ENCODE measurements around the gene STARD10. TPM values are rescaled to one million over a fixed set of nuclear protein-coding genes. Genes with fewer than 3 reads are reported as not detected.

The STARD10 gene
- total RNA-seq, 1 donor from 2014 or later = 94.8 TPM

DNA sequence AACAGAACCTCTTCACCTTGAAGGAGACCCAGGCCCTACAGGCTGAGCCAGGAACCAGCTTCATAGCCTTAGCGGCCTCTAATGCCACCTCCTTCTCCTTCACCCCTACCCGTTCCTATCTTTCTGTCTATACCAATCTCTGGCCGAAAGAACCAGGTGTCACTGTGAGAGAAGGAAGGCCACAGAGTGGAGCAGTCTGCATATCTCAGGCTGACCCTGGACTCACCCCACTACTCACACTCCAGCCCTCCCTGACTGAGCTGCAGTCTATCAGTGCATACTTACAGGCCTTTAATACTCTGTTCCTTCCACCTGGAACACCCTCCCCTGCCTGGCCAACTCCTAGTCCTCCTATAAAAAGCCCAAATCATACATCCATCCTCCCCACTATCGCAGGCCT, 74.3 kb downstream of the STARD10 start:
- H3K4me3 ChIP-seq (ENCODE audit: low read depth, low read length) = no peak overlapping the region

DNA sequence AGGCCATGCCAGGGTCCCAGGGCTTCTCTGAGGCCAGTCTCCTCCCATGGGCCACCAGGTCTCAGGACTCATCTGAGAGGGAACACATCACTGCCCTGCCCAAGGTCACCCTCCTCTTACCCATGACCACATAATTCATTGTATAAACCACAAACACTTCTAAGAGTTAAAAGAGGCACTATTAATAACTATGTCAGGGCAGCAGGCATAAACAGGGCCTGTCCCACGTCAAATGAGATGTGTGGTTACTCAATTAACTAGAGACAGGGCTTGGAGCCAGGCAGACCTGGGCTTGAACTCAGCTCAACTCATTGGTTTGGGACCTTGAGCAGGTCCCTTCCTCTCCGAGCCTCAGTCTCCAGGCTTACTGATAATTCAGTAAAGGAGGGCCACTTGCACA, 74.7 kb downstream of the STARD10 start:
- TF ChIP-seq, protein P1, sequence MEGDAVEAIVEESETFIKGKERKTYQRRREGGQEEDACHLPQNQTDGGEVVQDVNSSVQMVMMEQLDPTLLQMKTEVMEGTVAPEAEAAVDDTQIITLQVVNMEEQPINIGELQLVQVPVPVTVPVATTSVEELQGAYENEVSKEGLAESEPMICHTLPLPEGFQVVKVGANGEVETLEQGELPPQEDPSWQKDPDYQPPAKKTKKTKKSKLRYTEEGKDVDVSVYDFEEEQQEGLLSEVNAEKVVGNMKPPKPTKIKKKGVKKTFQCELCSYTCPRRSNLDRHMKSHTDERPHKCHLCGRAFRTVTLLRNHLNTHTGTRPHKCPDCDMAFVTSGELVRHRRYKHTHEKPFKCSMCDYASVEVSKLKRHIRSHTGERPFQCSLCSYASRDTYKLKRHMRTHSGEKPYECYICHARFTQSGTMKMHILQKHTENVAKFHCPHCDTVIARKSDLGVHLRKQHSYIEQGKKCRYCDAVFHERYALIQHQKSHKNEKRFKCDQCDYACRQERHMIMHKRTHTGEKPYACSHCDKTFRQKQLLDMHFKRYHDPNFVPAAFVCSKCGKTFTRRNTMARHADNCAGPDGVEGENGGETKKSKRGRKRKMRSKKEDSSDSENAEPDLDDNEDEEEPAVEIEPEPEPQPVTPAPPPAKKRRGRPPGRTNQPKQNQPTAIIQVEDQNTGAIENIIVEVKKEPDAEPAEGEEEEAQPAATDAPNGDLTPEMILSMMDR (IDR thresholded peaks at IDR 0.05; ENCODE audit: insufficient read depth, low read length, poor library complexity, severe bottlenecking) = no peak
- H3K4me3 ChIP-seq (ENCODE audit: low read depth, low read length) = no peak overlapping the region
- H3K36me3 ChIP-seq (ENCODE audit: control insufficient read depth, insufficient read depth, low read length) = peaks cover 1% of the 10 kb centered on the region
- DNase-seq (ENCODE audit: low read depth) = no peak
- no peaks in the 10 kb centered on the region for H3K27me3 ChIP-seq (ENCODE audit: control insufficient read depth, insufficient read depth, low read length)

More for the DNA sequence above, 74.3 kb downstream of the STARD10 start:
- Histone ChIP-seq H3K36me3 (ENCODE audit: control insufficient read depth, insufficient read depth, low read length) (peaks cover 1% of the 10 kb centered on the region), H3K27me3 (ENCODE audit: control insufficient read depth, insufficient read depth, low read length) (no peaks in the 10 kb centered on the region)
- TF ChIP-seq, protein P1 (IDR thresholded peaks at IDR 0.05; ENCODE audit: insufficient read depth, low read length, poor library complexity, severe bottlenecking) = no peak
- DNase-seq (ENCODE audit: low read depth) = no peak

DNA sequence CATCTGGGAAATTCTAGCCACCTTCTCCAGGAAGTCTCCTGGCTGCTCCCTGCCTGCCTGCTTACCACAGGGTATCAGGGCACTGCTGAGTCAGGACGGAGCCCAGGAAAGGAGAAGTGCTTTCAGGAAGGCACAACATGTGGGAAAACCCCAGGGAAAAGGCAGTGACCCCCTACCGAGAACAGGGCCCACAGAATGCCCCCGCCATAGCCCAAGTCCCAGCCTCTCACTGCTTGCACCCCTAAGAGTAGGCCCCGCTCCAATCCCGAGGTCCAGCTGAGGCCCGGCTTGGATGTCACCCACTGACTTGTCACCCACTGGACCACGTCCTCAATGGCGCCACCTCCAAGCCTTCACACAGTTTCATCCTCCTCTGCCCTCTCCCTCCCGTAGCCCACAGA, 75.7 kb downstream of the STARD10 start:
- Histone ChIP-seq H3K4me3 (ENCODE audit: low read depth, low read length) (no peak overlapping the region), H3K36me3 (ENCODE audit: control insufficient read depth, insufficient read depth, low read length) (peaks cover 1% of the 10 kb centered on the region), H3K27me3 (ENCODE audit: control insufficient read depth, insufficient read depth, low read length) (no peaks in the 10 kb centered on the region)
- DNase-seq (ENCODE audit: low read depth) = no peak
- TF ChIP-seq, protein P1 (IDR thresholded peaks at IDR 0.05; ENCODE audit: insufficient read depth, low read length, poor library complexity, severe bottlenecking) = no peak

DNA sequence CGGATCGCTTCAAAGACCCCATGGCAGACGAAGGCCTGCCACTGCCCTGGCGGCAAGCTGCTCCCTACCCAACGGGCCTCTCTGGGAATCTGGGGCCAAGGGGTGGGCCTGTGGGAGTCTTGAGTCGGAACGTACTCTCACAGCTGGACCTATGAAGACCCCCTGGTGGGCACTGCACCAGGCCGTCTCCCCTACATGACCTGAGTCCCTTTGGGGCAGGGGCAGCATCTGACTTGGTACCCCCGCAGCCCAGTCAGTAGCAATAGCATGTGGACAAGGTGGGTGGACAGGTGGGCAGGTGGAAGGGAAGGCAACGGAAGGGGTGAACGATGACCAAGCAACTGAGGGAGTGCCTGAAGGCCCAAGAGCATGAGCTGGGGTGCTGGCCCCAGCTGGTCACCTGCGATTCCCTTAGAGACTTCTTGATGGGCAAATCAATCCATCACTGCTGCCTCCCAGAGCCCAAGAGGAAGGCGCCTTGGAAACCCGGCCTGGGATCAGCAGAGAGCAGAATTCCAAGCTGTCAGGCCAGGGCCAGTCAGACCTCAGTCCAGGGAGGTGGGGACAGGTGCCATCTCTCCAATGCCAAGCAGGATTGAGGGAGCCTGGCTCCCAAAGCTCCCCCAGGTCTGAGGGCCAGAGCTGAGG, 76.9 kb downstream of the STARD10 start:
- Histone ChIP-seq H3K36me3 (ENCODE audit: control insufficient read depth, insufficient read depth, low read length) (peaks cover 1% of the 10 kb centered on the region), H3K27me3 (ENCODE audit: control insufficient read depth, insufficient read depth, low read length) (no peaks in the 10 kb centered on the region), H3K4me3 (ENCODE audit: low read depth, low read length) (no peak overlapping the region)
- TF ChIP-seq, protein P1 (IDR thresholded peaks at IDR 0.05; ENCODE audit: insufficient read depth, low read length, poor library complexity, severe bottlenecking) = no peak
- no peak for DNase-seq (ENCODE audit: low read depth)

DNA sequence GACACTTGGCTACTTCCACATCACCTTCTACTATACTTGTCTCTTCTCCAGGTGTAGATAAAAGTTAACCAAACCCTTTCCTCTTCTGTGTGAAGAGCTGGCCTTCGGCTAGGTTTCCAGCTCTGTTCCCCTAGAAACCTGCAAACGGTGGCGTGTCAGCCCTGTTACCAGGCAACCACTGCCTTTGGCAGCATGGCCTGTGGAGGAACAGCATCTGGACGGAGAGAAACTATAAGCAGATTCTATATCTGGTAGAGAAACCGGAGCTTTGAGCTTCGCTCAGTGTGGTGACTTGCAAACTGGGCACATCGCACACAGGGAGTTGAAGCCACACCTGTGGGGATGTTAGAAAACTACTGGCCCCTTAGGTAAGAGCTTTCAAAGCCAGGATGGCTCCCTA, 77.6 kb downstream of the STARD10 start:
- peaks cover 1% of the 10 kb centered on the region for H3K36me3 ChIP-seq (ENCODE audit: control insufficient read depth, insufficient read depth, low read length)
- no peak overlapping the region for H3K4me3 ChIP-seq (ENCODE audit: low read depth, low read length)
- H3K27me3 ChIP-seq (ENCODE audit: control insufficient read depth, insufficient read depth, low read length) = no peaks in the 10 kb centered on the region
- no peak for DNase-seq (ENCODE audit: low read depth)
- TF ChIP-seq, protein P1 (IDR thresholded peaks at IDR 0.05; ENCODE audit: insufficient read depth, low read length, poor library complexity, severe bottlenecking) = no peak

DNA sequence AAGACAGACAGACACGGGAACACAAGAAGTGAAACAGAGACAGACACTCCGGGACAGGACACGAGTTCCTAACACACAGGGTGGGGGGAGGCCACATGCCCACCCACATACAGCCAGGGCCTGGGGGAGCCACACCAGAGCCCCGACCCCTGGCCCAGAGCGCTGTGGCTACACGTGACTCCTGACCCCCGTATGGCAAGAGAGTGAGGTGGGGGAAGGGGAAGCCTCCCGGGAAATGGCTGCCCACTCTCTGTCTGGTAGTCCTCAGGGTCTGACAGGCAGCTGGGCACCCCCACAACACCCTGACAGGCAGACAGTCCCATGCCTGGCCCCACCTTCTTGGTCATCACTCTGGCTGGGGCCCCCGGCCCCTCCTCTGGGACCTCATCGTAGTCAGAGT, 81.0 kb downstream of the STARD10 start:
- no peak for DNase-seq (ENCODE audit: low read depth)
- H3K36me3 ChIP-seq (ENCODE audit: control insufficient read depth, insufficient read depth, low read length) = peaks cover under 1% of the 10 kb centered on the region
- no peaks in the 10 kb centered on the region for H3K27me3 ChIP-seq (ENCODE audit: control insufficient read depth, insufficient read depth, low read length)
- TF ChIP-seq, protein P1 (IDR thresholded peaks at IDR 0.05; ENCODE audit: insufficient read depth, low read length, poor library complexity, severe bottlenecking) = no peak
- H3K4me3 ChIP-seq (ENCODE audit: low read depth, low read length) = no peak overlapping the region

Data from kidney epithelial cell (primary cell).